ENCODE data around the gene FOSL2.

Gene FOSL2

DNA sequence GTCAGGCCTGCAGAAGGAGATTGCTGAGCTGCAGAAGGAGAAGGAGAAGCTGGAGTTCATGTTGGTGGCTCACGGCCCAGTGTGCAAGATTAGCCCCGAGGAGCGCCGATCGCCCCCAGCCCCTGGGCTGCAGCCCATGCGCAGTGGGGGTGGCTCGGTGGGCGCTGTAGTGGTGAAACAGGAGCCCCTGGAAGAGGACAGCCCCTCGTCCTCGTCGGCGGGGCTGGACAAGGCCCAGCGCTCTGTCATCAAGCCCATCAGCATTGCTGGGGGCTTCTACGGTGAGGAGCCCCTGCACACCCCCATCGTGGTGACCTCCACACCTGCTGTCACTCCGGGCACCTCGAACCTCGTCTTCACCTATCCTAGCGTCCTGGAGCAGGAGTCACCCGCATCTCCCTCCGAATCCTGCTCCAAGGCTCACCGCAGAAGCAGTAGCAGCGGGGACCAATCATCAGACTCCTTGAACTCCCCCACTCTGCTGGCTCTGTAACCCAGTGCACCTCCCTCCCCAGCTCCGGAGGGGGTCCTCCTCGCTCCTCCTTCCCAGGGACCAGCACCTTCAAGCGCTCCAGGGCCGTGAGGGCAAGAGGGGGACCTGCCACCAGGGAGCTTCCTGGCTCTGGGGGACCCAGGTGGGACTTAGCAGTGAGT, 19.4 kb downstream of the FOSL2 start:
- no peak for DNase-seq (ENCODE audit: low read depth in 3 of 3)

DNA sequence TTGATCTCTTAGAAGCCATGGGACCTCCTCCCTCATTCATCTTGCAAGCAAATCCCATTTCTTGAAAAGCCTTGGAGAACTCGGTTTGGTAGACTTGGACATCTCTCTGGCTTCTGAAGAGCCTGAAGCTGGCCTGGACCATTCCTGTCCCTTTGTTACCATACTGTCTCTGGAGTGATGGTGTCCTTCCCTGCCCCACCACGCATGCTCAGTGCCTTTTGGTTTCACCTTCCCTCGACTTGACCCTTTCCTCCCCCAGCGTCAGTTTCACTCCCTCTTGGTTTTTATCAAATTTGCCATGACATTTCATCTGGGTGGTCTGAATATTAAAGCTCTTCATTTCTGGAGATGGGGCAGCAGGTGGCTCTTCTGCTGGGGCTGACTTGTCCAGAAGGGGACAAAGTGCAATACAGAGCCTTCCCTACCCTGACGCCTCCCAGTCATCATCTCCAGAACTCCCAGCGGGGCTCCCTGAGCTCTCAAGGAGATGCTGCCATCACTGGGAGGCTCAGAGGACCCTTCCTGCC, 20.0 kb downstream of the FOSL2 start:
- DNase-seq (ENCODE audit: low read depth in 3 of 3) = no peak

DNA sequence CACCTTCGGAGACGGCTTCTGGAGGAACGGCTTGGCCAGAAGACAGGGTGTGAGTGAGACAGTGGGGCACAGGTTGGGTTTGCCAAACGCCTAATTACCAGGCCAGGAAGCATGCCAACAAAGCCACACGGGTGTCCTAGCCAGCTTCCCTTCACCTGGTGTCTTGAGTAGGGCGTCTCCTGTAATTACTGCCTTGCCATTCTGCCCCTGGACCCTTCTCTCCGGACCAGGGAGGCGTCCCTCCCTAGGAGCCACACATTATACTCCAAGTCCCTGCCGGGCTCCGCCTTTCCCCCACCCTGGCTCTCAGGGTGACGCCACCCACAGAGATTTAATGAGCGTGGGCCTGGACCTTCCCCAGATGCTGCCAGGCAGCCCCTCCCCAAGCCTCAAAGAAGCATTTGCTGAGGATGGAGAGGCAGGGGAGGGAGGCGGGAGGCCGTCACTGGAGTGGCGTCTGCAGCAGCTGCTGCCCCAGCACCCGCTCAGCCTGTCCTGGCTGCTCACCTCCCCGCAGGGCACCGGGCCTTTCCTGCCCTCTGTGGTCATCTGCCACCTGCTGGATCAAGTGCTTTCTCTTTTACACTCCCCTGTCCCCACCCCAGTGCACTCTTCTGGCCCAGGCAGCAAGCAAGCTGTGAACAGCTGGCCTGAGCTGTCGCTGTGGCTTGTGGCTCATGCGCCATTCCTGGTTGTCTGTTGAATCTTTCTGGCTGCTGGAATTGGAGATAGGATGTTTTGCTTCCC, 20.7 kb downstream of the FOSL2 start:
- no peak for DNase-seq (ENCODE audit: low read depth in 3 of 3)

DNA sequence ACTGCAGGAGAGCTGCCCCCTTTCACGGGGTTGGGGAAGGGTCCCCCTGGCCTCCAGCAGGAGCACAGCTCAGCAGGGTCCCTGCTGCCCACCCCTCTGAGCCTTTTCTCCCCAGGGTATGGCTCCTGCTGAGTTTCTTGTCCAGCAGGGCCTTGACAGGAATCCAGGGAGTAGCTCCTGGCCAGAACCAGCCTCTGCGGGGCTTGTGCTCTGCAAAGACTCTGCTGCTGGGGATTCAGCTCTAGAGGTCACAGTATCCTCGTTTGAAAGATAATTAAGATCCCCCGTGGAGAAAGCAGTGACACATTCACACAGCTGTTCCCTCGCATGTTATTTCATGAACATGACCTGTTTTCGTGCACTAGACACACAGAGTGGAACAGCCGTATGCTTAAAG, 21.2 kb downstream of the FOSL2 start:
- no peak for DNase-seq (ENCODE audit: low read depth in 3 of 3)

DNA sequence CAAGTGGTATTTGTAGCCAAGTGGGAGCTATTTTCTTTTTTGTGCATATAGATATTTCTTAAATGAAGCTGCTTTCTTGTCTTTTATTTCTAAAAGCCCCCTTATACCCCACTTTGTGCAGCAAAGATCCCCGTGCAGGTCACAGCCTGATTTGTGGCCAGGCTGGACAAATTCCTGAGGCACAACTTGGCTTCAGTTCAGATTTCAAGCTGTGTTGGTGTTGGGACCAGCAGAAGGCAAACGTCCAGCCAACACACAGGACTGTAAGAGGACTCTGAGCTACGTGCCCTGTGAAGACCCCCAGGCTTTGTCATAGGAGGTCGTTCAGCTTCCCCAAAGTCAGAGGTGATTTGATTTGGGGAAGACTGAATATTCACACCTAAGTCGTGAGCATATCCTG, 21.9 kb downstream of the FOSL2 start:
- DNase-seq (ENCODE audit: low read depth in 3 of 3) = no peak

DNA sequence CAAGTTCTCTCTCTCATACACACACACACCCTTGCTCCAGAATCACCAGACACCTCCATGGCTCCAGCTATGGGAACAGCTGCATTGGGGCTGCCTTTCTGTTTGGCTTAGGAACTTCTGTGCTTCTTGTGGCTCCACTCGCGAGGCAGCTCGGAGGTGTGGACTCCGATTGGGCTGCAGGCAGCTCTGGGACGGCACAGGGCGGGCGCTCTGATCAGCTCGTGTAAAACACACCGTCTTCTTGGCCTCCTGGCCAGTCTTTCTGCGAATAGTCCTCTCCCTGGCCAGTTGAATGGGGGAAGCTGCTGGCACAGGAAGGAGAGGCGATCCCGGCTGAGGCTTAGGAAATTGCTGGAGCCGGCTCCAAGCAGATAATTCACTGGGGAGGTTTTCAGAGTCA, 22.4 kb downstream of the FOSL2 start:
- DNase-seq (ENCODE audit: low read depth in 3 of 3) = no peak

DNA sequence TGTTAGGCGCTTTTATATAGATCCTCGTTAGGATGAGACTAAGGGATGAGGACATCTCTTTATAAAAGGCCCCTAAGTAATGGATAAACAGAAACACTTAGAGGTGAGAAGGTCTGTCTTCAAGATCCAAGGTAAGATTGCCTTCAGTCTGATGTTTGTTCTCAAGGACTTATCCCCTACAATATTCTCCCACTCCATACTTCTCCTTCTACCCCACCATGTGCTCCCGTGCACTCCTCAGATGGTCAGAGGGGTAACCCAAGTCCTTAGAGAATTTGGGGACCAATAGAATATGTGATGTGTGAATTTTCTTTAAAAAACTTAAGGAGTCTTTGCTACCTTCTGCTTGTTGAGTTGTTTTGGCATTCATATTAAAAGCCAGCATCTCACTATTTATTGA, 23.1 kb downstream of the FOSL2 start:
- DNase-seq (ENCODE audit: low read depth in 3 of 3) = no peak

DNA sequence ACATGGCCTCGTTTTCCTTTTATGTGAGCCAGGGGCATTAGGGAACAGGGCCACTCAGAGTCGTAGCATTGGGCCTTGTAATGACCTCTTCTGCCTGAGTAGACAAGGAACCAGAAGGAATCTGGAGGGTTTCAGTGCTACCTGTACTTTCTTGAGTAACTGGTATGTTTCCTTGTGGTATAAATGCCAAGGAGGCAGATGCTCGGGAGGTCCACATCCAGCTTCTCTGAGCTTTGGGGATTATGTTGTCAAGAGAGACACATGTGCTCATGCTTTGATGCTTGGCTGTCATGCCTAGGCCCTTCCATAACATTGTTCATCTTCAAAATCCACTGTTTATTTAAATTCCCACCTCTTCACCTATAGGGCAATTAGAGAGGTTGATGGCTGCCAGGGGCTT, 26.3 kb downstream of the FOSL2 start:
- DNase-seq (ENCODE audit: low read depth in 3 of 3) = no peak

DNA sequence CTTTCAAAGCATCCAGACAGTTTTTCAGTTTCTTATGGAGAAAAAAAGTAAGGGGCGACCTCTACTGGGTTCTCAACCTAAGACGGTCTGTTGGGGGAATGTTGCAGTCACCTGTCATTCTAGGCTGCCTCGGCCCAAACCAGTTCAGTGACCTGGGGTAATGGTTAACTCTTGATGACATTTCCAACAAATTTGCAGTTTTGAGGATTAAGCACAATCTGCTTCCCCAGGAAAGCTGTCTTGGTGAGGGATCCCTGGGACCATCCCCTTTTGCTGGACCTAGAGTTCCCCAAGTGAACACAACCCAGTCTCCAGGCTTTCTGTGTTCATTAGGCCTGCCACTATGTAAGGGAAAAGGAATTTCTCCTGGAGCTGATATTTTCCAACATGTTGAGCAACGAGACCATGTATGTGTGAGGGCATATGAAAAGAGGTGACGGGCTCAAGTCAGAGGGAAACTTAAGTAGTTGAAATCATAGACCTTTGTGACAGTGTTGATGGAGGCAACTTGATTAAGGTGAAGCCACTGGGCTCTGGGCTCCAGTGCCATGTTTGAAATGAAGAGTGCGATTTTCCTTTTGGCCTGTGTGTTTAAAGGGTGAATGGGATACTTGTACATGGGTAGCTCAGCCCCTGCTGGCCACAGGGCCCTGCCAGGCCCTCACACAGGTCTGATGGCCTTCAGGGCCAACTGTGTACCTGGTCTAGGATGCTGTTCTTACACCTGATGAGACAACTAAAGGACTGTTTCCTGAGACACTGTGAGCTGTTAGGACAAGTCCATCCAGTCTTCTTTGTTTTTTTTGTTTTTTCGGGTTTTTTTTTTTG, 27.0 kb downstream of the FOSL2 start:
- DNase-seq (ENCODE audit: low read depth in 3 of 3) = no peak

DNA sequence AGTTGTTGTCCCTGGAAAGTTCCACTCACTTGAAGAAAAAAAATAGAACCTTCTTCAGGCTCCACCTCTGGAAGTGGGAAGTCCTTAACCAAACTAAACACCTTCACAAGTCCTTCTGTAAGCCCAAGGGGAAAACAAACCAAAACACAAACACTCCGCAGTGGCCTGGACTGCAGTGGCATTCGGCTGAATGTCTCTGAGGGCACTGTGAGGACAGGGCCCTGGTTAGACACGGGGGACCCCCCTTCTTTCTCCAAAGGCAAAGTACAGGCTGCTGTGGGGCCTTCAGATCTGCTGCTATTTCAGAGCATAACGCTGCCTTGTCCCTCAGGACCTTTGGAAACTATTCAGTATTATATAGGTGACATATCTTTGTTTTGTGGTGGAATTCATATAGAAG, 28.1 kb downstream of the FOSL2 start:
- no peak for DNase-seq (ENCODE audit: low read depth in 3 of 3)

DNA sequence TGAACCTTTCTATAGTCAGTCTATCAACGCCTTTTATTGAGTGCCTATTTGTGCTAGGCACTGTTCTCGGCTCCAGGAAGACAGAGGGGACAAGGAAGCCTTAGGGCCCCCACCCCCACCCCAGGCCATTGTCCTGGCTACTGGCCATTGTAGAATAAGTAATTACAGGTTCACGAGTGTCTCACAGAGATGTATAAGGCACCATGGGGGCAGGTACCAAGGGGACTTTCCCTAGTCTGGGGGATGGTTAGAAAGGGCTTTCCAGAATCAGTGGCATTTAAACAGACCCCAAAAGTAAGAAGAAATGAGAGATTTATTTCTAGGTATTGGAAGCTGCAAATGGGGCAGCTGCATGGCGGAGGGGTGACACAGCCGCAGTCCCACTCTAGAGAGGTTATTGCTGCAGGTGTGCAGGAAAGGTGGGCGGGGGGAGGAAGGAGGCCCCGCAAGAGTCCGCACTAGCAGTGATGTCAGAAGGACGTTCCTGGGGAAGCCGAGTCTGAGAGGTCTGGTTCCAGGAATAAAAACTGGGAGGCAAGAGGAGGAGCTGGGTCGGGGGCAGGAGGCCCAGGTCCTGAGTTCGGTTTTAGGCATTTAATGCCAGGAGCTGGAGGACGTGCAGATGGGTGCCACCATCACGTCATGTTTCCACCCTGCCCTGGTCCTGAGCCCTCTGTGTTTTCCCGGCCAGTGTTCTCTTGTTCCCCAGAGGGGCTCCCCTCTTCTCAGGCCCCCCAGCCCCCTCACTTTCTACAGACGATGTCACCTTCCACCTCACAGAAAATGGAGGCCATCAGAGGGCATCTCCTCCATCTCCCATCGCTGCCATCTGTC, 30.5 kb downstream of the FOSL2 start:
- DNase-seq (ENCODE audit: low read depth in 3 of 3) = no peak

DNA sequence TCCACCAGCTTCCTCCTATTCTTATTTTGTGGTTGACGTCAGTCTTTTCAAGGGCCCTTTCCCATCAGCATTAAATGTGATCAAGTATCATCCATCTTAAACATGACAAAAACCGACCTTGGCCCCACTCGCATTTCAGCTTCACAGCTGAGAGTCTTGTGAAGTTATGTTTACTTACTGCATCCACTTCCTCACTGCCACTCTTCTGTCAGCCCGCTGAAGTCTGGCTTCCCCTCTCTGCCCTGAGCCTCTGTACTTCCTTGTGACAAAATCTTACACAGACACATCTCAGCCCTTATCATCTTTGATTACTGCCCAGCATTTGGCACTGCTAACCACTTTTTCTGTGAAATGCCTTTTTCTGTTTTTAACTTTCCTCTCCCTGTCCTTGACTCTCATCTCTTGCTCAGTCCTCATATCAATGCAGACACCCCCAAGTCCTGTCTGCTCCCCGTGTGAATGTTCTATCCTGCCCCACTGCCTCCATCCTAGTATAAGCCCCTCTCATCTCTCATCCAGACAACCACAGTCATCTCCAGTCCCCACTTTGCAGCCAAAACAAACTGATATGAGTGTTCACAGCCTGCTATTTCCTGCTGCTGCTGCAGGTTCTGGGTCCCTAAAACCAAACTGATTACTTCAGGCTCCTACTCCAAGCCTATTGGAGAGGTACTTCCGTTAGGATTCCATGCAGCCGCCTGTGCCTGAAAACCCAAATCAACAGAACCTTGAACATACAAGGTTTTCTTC, 31.4 kb downstream of the FOSL2 start:
- no peak for DNase-seq (ENCODE audit: low read depth in 3 of 3)

DNA sequence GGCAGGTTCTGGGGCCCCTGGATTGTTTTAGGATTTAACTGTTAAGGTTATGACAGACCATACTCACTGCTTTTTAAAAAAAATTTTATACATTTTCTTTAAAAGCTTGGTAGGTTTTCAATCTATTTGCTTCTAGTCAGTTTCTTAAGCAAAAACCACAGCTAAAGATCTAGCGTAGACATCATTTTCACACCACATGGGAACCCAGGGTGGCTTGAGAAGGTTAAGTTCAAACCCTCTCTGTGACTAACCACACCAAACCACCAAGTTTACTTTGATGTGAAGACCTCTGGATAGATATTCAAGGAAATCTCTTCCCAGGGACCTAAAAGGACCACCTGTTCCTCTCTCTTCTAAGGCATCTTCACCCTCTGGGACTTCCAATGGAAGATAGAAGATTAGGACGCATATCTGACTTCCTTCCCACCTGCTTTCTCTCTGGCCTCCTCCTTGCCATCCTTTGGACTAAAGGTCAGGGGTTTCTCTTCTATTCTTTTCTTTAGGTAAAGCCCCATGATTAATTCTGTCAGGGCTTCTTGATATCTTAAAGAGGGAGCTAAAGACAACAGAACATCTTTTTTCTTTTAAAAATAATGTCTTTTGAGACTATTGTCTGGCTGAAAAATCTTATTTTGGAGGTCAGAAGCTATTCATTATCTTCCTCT, 32.3 kb downstream of the FOSL2 start:
- DNase-seq (ENCODE audit: low read depth in 3 of 3) = no peak

DNA sequence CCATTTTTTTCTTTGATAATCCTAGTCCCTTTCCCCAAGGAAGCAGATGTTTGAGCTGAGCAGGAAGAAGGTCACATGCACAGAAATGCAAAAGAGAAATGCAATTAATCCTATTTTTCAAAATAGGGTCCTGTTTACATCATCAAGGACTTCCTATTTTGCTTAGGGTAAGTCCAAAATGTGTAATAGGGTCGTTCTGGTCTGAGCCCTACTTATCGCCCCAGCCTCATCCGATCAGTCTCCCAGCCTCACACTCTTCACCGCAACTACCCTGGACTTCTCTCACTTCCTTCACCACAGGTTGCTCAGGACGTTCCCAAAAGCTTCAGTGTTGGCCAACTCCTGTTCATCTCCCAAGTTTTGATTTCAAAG, 32.8 kb downstream of the FOSL2 start:
- no peak for DNase-seq (ENCODE audit: low read depth in 3 of 3)

DNA sequence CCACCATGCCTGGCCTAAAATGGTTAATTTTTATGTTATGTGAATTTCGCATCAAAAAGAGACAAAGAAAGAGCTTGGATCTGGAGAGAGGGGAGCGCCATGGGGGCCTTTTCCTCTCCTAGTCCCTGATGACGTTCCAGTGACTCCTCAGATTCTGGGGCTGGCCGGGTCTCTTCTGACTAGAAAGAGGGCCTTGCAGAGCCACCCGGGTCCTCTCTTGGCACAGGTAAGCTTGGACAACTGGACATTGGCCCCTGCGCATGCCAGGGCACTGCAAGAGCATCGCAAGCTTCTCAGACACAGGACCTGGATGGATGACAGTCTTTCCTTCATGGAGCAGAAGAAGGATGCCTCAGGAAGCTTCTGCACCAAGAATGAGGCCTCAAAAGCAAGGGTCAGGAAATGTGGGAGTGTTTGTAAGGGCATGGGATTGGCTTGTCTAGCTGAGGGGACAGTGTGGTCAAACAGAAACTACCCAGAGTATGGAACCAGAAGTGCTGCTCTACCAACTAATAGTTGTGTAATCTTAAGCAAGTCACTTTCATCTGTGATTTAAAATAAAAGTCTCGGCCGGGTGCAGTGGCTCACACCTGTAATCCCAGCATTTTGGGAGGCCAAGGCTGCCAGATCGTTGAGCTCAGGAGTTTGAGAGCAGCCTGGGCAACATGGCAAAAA, 35.2 kb downstream of the FOSL2 start:
- DNase-seq (ENCODE audit: low read depth in 3 of 3) = no peak

DNA sequence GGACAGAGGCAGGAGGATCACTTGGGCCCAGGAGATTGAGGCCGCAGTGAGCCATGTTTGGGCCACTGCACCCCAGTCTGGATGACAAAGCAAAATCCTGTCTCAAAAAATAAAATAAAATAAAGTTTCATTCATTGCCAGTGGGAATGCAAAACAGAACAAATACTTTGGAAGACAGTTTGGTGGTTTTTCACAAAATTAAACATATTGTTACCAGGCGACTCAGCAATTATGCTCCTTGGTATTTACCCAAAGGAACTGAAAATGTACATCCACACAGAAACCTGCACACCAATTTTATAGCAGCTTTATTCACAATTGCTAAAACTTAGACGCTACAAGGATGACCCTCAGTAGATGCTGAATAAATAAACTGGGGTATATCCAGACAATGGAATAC, 35.8 kb downstream of the FOSL2 start:
- no peak for DNase-seq (ENCODE audit: low read depth in 3 of 3)

DNA sequence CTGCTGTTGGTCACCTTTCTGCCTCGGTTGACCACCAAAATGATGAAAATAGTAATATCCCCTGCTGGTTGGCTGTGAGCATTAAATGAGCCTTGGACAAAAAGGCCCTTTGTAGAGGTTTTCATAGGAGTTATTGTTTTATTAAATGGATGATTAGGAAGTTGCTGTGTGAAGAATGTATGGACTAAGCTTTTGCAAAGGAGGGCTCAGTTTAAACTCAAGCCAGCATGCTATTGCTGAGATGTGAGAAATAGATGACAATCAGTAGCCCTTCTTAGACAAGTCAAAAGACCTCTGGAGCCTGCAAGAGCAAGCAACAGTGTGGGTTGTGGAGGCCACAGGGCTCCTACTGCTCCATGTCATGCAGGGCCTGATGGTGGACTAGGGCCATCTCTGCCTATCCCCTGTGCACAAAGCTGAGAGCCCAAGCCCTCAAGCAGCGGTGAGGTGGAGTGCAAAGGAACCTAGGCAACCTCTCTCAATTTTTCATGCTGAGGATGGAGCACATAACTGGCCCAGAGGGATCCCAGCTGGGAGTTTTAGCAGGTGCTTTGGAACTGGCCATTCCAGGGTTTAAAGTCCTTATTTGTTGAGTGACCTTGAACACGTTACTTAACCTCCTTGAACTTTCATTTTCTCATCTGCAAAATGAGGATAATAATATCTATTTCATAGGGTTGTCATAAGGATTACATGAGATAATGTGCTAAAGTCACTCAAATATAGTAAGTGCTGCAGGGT, 37.1 kb downstream of the FOSL2 start:
- DNase-seq (ENCODE audit: low read depth in 3 of 3) = no peak

DNA sequence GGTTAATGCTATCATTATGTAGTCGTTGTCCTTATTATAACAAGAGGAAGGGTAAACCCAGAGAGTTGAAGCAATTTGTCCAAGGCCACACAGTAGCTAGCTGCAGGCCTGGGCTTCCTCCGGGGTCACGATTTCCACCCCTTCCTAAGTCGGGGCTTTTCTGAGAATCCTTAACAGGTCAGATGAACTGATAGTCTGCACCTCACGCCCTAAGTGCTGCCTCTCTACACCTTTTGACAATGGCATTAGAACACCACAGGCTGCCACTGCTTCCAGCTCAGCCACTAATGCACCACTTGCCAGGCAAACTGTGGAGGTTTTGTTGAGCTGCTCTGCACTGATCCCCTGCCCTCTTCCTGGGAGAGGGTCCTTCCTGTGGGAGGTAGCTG, 37.7 kb downstream of the FOSL2 start:
- no peak for DNase-seq (ENCODE audit: low read depth in 3 of 3)

DNA sequence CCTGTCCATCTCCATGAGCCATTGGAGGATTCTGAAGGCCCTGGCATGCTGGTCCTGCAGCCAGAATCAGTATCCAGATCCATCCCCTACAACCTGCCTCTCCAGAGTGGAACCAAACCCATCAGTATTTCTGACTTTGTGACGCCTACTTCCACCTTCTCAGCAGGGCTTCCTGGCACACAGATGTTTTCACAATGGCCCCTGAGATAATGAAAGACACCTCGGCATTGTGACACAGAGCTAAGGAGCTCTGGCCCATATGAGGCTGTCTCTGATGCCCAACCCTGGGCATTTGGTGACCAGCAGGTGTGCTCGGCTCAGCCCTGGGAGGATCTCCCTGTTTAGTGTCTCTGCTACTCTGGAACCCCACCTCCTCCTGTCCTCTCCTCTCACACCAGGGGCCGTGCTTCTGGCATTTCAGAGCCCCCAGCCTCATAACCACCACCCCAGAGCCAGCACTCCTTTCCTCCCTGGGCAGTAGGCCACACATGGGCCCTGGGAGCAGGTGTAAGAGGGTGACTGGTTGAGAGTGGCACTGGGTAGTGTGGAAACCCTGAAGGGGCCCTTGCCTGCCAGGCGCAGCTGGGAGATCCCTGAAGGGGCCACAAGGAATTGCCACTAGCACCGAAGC, 38.2 kb downstream of the FOSL2 start:
- no peak for DNase-seq (ENCODE audit: low read depth in 3 of 3)
